Measurements from ENCODE around the gene OPHN1. TPM values are rescaled to one million over a fixed set of nuclear protein-coding genes. Genes with fewer than 3 reads are reported as not detected.

Gene OPHN1
- total RNA-seq, 4 donors from 2014 or later, result 7.0 to 11.5 (median 10.5) TPM

DNA sequence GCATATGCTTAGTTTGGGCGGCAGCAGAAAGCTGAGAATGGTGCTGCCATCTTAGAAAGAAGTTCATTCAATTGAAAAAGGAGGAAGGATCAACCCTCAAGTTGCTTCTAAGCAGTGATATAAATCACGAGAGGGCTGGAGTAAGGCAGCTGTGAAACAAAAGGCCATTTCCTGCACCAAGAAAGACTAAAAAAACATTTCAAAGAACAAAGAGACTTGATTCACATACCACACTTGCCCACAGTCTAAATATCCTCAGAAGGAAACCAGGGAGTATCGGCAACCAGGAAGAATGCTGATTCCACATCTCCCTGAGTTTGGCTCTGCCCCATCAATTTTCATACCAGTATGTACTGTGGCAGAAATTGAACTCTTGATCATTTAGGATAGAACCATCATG, 240.1 kb downstream of the OPHN1 start:
- Histone ChIP-seq H3K27me3 (no peaks in the 10 kb centered on the region), H3K9me3 (no peaks in the 10 kb centered on the region), H3K4me3 (replicated peaks in 1 of 3) (no peak overlapping the region), H3K4me1 (no peaks in the 10 kb centered on the region), H3K36me3 (no peaks in the 10 kb centered on the region), H3K27ac (no peak overlapping the region)
- 64 to 74% methylated on average over 3 of the region's 3 CpGs for WGBS, 2 donors
- intact Hi-C loops (cut with DNase I), result no loop called here
- no peak for TF ChIP-seq POLR2A (IDR thresholded peaks at IDR 0.05)
- TF ChIP-seq, protein P1, sequence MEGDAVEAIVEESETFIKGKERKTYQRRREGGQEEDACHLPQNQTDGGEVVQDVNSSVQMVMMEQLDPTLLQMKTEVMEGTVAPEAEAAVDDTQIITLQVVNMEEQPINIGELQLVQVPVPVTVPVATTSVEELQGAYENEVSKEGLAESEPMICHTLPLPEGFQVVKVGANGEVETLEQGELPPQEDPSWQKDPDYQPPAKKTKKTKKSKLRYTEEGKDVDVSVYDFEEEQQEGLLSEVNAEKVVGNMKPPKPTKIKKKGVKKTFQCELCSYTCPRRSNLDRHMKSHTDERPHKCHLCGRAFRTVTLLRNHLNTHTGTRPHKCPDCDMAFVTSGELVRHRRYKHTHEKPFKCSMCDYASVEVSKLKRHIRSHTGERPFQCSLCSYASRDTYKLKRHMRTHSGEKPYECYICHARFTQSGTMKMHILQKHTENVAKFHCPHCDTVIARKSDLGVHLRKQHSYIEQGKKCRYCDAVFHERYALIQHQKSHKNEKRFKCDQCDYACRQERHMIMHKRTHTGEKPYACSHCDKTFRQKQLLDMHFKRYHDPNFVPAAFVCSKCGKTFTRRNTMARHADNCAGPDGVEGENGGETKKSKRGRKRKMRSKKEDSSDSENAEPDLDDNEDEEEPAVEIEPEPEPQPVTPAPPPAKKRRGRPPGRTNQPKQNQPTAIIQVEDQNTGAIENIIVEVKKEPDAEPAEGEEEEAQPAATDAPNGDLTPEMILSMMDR (IDR thresholded peaks at IDR 0.05), result no peak
- no peak for DNase-seq

DNA sequence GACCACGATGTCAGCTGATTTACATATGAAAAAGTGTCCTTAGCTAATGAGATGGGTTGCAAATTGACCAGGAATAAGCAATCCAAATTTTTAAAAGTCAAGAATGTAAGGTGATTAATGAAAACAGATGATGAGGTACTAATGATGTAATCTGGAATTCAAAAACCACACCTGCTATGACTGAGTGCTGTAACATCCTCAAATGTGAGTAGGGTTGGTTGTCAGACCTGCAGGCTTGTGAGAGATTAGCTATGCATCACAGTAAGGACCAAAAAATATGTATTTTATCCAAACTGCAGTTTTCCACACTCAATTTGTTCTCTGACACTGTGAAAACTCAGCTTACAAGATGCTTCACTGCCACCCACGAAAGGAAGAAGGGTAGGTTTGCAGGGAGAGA, 242.5 kb downstream of the OPHN1 start:
- TF ChIP-seq POLR2A (IDR thresholded peaks at IDR 0.05), result no peak
- TF ChIP-seq, protein P1 (IDR thresholded peaks at IDR 0.05), result no peak
- Histone ChIP-seq H3K4me1 (no peaks in the 10 kb centered on the region), H3K27ac (no peak overlapping the region), H3K36me3 (no peaks in the 10 kb centered on the region), H3K9me3 (no peaks in the 10 kb centered on the region), H3K4me3 (replicated peaks in 1 of 3) (no peak overlapping the region), H3K27me3 (no peaks in the 10 kb centered on the region)
- DNase-seq, result no peak
- intact Hi-C loops (cut with DNase I), result no loop called here
- WGBS, 2 donors, result 90 to 100% methylated on average over 2 of the region's 2 CpGs

DNA sequence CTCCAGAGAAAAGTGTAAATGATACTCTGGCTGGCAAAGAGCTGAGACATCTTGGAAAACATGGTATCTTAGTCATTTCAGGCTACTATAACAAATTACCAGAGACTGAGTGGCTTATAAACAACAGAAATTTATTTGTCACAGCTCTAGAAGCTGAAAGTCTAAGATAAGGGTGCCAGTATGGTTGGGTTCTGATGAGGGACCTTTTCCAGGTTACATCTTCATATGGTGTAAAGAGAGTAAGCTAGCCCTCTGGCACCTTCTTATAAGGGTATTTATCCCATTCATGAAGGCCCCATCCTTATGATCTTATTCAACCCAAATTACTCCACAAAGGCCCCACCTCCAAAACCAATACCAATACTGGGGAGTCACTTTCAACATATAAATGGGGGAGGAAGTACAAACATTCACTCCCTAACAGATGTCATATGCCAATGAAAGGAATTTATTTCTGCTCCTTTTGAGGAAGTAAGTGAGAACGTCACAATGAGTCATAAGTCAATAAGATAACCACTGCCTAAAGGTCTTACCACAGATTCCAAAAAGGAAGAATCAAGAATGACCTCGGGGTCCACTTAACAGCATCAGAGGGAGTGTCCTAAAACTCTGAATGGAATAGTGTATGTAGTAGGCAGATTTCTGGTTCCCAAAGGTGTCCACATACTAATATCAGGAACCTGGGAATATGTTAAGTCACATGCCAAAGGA, 246.6 kb downstream of the OPHN1 start:
- Histone ChIP-seq H3K27me3 (no peaks in the 10 kb centered on the region), H3K4me1 (no peaks in the 10 kb centered on the region), H3K9me3 (no peaks in the 10 kb centered on the region), H3K4me3 (replicated peaks in 1 of 3) (no peak overlapping the region), H3K27ac (no peak overlapping the region), H3K36me3 (no peaks in the 10 kb centered on the region)
- DNase-seq, result no peak
- WGBS, 2 donors, result 44 to 87% methylated on average over 2 of the region's 2 CpGs
- intact Hi-C loops (cut with DNase I), result no loop called here
- TF ChIP-seq POLR2A (IDR thresholded peaks at IDR 0.05), result no peak
- TF ChIP-seq, protein P1 (IDR thresholded peaks at IDR 0.05), result no peak

DNA sequence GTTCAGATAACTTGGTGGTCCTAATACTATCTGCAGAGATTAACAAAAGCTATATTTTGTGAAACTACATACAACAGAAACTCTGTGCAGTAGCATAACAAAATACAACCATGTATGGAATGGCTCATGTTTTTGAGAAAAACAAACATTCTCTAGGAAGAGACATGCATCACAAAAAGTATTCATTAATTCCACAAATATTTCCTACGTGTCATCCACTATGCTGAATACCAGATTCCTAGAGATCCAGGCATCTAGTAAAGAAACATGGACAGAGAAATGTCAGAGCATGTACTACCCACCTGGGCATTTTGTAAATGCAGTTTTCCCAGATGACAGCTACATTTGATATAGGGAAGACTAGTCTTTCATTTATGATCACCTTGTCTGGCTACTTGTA, 248.1 kb downstream of the OPHN1 start:
- no peaks in the 10 kb centered on the region for H3K27me3 ChIP-seq
- intact Hi-C loops (cut with DNase I), result no loop called here
- WGBS, 2 donors, result 80 to 86% methylated on average over 1 of the region's 1 CpG
- no peak for DNase-seq
- H3K4me1 ChIP-seq, result no peaks in the 10 kb centered on the region
- H3K9me3 ChIP-seq, result no peaks in the 10 kb centered on the region
- no peaks in the 10 kb centered on the region for H3K36me3 ChIP-seq
- H3K4me3 ChIP-seq (replicated peaks in 1 of 3), result no peak overlapping the region
- H3K27ac ChIP-seq, result no peak overlapping the region
- TF ChIP-seq, protein P1 (IDR thresholded peaks at IDR 0.05), result no peak
- TF ChIP-seq POLR2A (IDR thresholded peaks at IDR 0.05), result no peak

DNA sequence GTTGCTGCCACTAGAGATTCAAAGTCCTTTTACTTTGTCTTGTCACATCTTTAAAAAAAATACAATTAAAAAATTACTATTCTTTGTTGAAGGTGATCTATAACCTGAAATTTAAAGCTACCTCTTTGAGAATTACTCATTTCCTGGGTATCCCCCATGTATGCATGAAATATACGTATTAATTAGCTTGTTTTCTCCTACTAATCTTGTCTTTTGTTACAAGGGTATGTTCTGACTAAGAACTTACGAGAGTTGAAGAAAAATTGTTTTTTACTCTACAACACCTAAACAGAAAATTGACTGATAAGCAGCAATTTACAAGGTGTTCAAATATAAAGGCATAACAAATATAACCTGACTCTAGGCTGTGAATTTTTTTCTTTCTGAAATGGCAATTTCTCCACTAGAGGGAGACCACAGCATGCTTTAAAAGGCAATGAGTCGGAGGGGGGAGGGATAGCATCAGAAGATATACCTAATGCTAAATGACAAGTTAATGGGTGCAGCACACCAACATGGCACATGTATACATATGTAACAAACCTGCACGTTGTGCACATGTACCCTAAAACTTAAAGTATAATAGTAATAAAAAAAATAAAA, 249.6 kb downstream of the OPHN1 start:
- WGBS, 2 donors, result 53 to 64% methylated on average over 4 of the region's 4 CpGs
- no peaks in the 10 kb centered on the region for H3K4me1 ChIP-seq
- no peaks in the 10 kb centered on the region for H3K27me3 ChIP-seq
- H3K4me3 ChIP-seq (replicated peaks in 1 of 3), result no peak overlapping the region
- DNase-seq, result no peak
- no peaks in the 10 kb centered on the region for H3K9me3 ChIP-seq
- no peak overlapping the region for H3K27ac ChIP-seq
- TF ChIP-seq, protein P1 (IDR thresholded peaks at IDR 0.05), result peak in 3 of 6 experiments; percentile 33 to 35 (median 35)
- no peak for TF ChIP-seq POLR2A (IDR thresholded peaks at IDR 0.05)
- intact Hi-C loops (cut with DNase I), result no loop called here
- H3K36me3 ChIP-seq, result no peaks in the 10 kb centered on the region
